Large intestine (tissue), 3 donors: Measurements from ENCODE around the gene STK32C. TPM values are rescaled to one million over a fixed set of nuclear protein-coding genes. Genes with fewer than 3 reads are reported as not detected.

Experiments
- DNase-seq, 2 donors: peaks; one replicate each; pipeline versions ENCODE4 v3.0.0 to v3.0.0-alpha.2; 2013
- H3K27ac ChIP-seq: one replicate; pipeline ENCODE4 v1.5.1; 2013; ENCODE audit warnings: low read length
- H3K27me3 ChIP-seq: 2 replicates; pipeline ENCODE4 v1.6.1; 2013; ENCODE audit warnings: low read length; ENCODE audit not compliant: control insufficient read depth, insufficient read depth
- H3K36me3 ChIP-seq: 2 replicates; pipeline ENCODE4 v1.6.1; 2013; ENCODE audit warnings: low read length; ENCODE audit not compliant: control insufficient read depth, insufficient read depth
- H3K4me1 ChIP-seq: one replicate; pipeline ENCODE4 v1.6.1; 2013; ENCODE audit warnings: low read length; ENCODE audit not compliant: control insufficient read depth, insufficient read depth
- H3K4me3 ChIP-seq: one replicate; pipeline ENCODE4 v1.5.1; 2013; ENCODE audit warnings: low read length
- H3K9me3 ChIP-seq: one replicate; pipeline ENCODE4 v1.6.1; 2013; ENCODE audit warnings: mild to moderate bottlenecking, low read depth, low read length, moderate library complexity; ENCODE audit not compliant: control insufficient read depth
- WGBS: methylation state at CpG from one replicate; pipeline ENCODE4 v1.1.5; 2013; ENCODE audit warnings: low lambda C conversion rate; ENCODE audit not compliant: insufficient coverage; 5-methylcytosine and 5-hydroxymethylcytosine counted together
- polyA plus RNA-seq: library from polyadenylated mRNA; unstranded; fragments of 120-200 nt; gene quantifications from one replicate; pipeline ENCODE4 v1.2.1, GENCODE V29; 2013

STK32C gene
- polyA plus RNA-seq, 1 donor = 16.2 TPM

DNA sequence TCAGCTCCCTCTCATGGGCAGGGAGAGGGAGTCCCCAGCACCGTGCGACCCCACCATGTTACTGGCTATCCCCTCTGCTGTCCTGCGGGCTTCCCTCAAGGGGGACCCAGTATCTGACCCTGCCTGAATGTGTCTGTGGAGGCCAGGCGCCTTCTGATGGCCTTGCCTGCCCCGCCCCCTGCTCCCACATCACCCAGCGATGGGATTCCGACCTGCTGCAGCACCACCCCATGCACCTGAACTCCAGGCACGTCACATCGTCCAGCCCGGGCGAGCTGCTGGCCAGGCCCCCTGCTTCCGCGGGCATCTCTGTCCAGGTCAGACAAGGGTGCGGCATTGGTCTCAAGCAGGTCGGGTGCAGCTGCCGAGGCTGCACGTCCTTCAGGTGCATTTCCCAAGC, 43.2 kb upstream of the STK32C start:
- no CpG with 5 or more reads among the region's 17 CpGs for WGBS
- peak in 1 of 2 donors; percentile 16 for DNase-seq
- Histone ChIP-seq H3K4me1 (no peaks in the 10 kb centered on the region), H3K27me3 (no peaks in the 10 kb centered on the region), H3K27ac (no peak overlapping the region), H3K9me3 (peaks cover 3% of the 10 kb centered on the region), H3K36me3 (peaks cover 52% of the 10 kb centered on the region), H3K4me3 (no peak overlapping the region)

- Histone ChIP-seq H3K27me3 (no peaks in the 10 kb centered on the region), H3K9me3 (peaks cover 3% of the 10 kb centered on the region), H3K4me3 (no peak overlapping the region), H3K36me3 (peaks cover 52% of the 10 kb centered on the region), H3K27ac (no peak overlapping the region), H3K4me1 (no peaks in the 10 kb centered on the region)
- no CpG with 5 or more reads among the region's 11 CpGs for WGBS
- no peak for DNase-seq
These were observed 42.6 kb upstream of the STK32C start for GRCh38 chr10:132350391-132350790.

DNA sequence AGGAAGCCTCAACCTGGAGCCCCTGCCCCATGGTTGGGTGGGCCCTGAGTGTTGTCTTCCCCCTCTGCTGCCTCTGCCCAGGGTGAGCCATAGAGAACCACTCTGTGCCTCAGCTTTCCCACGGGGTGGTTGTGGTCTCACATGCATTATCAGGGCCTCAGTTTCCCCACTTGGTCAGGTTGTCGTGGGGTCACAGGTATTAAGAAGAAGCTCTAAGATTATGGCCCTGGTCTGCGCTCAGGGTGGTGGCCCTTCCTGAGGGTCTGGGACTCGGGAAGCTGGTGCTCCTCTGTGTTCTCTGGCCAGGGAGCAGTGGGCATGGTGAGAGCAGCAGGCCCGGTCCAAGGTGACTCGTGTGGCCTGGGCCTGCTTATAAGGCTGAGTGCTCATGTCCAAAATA, 42.0 kb upstream of the STK32C start:
- Histone ChIP-seq H3K9me3 (peaks cover 3% of the 10 kb centered on the region), H3K36me3 (peaks cover 53% of the 10 kb centered on the region), H3K4me1 (no peaks in the 10 kb centered on the region), H3K27ac (no peak overlapping the region), H3K4me3 (no peak overlapping the region), H3K27me3 (no peaks in the 10 kb centered on the region)
- no peak for DNase-seq
- no CpG with 5 or more reads among the region's 6 CpGs for WGBS

DNA sequence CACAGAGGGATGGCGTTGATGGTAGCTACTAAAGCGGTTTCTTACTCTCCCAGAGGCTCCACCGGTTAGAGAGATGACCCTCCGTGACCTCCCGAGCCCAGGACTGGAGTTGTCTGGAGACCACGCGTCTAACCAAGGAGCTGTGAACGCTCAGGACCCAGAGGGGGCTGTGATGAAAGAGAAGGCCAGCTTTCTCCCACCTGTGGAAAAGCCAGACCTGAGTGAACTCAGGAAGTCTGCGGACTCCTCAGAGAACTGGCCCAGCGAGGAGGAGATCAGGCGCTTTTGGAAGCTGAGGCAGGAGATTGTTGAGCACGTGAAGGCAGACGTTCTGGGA, 40.1 kb upstream of the STK32C start:
- no peak overlapping the region for H3K27ac ChIP-seq
- no peaks in the 10 kb centered on the region for H3K27me3 ChIP-seq
- no peak overlapping the region for H3K4me3 ChIP-seq
- peaks cover 57% of the 10 kb centered on the region for H3K36me3 ChIP-seq
- 83% methylated on average over 1 of the region's 13 CpGs for WGBS
- H3K4me1 ChIP-seq = no peaks in the 10 kb centered on the region
- no peak for DNase-seq
- H3K9me3 ChIP-seq = peaks cover 3% of the 10 kb centered on the region

GRCh38 chr10:132347211-132347930, 39.6 kb upstream of the STK32C start:
- Histone ChIP-seq H3K36me3 (peaks cover 57% of the 10 kb centered on the region), H3K27ac (no peak overlapping the region), H3K4me1 (no peaks in the 10 kb centered on the region), H3K9me3 (peaks cover 3% of the 10 kb centered on the region), H3K4me3 (no peak overlapping the region), H3K27me3 (no peaks in the 10 kb centered on the region)
- WGBS = no CpG with 5 or more reads among the region's 23 CpGs
- no peak for DNase-seq

DNA sequence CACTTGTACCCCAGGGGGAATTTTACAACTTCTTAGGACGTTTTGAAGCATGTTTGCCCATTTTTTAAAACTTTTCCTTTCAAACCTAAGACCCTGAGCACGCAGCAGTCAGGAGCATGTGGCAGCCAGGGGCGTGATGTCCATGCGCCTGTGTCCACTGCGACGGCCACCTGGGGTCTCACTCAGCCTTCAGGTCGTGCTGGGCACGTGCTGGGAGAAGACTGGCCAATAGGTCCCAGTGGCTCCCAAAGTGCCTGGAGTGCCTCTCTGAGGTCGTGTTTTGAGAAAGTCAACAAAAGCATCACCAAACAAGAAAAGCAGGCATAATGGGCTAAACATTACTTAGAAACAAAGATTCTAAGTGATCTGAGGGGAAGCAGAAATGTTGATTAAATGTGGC, 39.1 kb upstream of the STK32C start:
- DNase-seq = no peak
- Histone ChIP-seq H3K36me3 (peaks cover 60% of the 10 kb centered on the region), H3K4me3 (no peak overlapping the region), H3K9me3 (peaks cover 3% of the 10 kb centered on the region), H3K27me3 (no peaks in the 10 kb centered on the region), H3K4me1 (no peaks in the 10 kb centered on the region), H3K27ac (no peak overlapping the region)
- no CpG with 5 or more reads among the region's 9 CpGs for WGBS

GRCh38 chr10:132345345-132345744, 37.6 kb upstream of the STK32C start:
- H3K4me1 ChIP-seq = no peaks in the 10 kb centered on the region
- no peak overlapping the region for H3K4me3 ChIP-seq
- 100% methylated on average over 1 of the region's 7 CpGs for WGBS
- no peaks in the 10 kb centered on the region for H3K27me3 ChIP-seq
- H3K36me3 ChIP-seq = peaks cover 55% of the 10 kb centered on the region
- no peak for DNase-seq
- H3K9me3 ChIP-seq = no peaks in the 10 kb centered on the region
- H3K27ac ChIP-seq = no peak overlapping the region

- Histone ChIP-seq H3K4me3 (no peak overlapping the region), H3K27me3 (no peaks in the 10 kb centered on the region), H3K27ac (no peak overlapping the region), H3K9me3 (no peaks in the 10 kb centered on the region), H3K36me3 (peaks cover 53% of the 10 kb centered on the region), H3K4me1 (no peaks in the 10 kb centered on the region)
- no CpG with 5 or more reads among the region's 6 CpGs for WGBS
- no peak for DNase-seq
These were observed 36.6 kb upstream of the STK32C start for GRCh38 chr10:132344386-132344785.

- no peak overlapping the region for H3K27ac ChIP-seq
- peaks cover 45% of the 10 kb centered on the region for H3K36me3 ChIP-seq
- DNase-seq = no peak
- WGBS = 100% methylated on average over 3 of the region's 7 CpGs
- no peaks in the 10 kb centered on the region for H3K9me3 ChIP-seq
- H3K27me3 ChIP-seq = no peaks in the 10 kb centered on the region
- no peaks in the 10 kb centered on the region for H3K4me1 ChIP-seq
- H3K4me3 ChIP-seq = no peak overlapping the region
These were observed 34.8 kb upstream of the STK32C start for GRCh38 chr10:132342553-132342952.

DNA sequence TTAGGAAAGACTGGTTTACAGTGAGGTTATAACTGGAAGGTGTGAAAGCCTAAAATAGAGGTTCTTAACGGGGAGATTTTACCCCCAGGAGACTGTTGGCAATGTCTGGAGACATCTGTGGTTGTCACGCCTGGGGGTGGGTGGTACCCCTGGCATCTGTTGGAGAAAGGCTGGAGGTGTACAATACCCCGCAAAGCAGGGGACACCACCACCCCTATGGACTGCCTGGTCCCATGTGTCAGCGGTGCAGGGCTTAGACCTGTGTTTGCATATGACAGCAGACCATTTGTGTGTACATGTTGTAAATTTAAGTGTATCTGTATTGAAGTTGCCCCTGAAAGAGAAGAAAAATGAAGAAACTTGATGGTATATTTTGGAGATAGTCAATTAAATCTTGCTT, 34.0 kb upstream of the STK32C start:
- Histone ChIP-seq H3K27ac (no peak overlapping the region), H3K4me1 (no peaks in the 10 kb centered on the region), H3K4me3 (no peak overlapping the region), H3K36me3 (peaks cover 42% of the 10 kb centered on the region), H3K27me3 (no peaks in the 10 kb centered on the region), H3K9me3 (no peaks in the 10 kb centered on the region)
- DNase-seq = no peak
- no CpG with 5 or more reads among the region's 4 CpGs for WGBS

DNA sequence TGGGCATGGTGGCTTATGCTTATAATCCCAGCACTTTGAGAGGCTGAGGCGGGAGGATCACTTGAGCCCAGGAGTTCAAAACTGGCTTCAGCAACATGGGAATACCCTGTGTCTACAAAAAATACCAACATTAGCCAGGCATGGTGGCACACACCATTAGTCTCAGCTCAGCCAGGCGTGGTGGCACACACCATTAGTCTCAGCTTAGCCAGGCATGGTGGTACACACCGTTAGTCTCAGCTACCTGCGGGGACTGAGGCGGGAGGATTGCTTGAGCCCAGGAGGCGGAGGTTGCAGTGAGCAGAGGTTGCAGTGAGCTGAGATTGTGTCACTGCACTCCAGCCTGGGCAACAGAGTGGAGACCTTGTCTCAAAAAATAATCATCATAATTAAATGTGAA, 33.3 kb upstream of the STK32C start:
- H3K27ac ChIP-seq = no peak overlapping the region
- no peak for DNase-seq
- H3K9me3 ChIP-seq = no peaks in the 10 kb centered on the region
- H3K36me3 ChIP-seq = peaks cover 40% of the 10 kb centered on the region
- no CpG with 5 or more reads among the region's 6 CpGs for WGBS
- peaks cover 6% of the 10 kb centered on the region for H3K4me1 ChIP-seq
- no peaks in the 10 kb centered on the region for H3K27me3 ChIP-seq
- H3K4me3 ChIP-seq = no peak overlapping the region
